ENCODE results near the gene RTTN. TPM values are rescaled to one million over a fixed set of nuclear protein-coding genes. Genes with fewer than 3 reads are reported as not detected.

Gene RTTN
- total and polyA plus RNA-seq, 10 of the 15 experiments (the other 5 are each of a cell fraction or from before 2014, with no cell fraction given), result 9.4 to 36.6 (median 15.7) TPM

GRCh38 chr18:69980982-69981804 lies 224.3 kb downstream of the RTTN start (continued):
- TF ChIP-seq ETV6 (conservative IDR thresholded peaks at IDR 0.05 in 1 of 2, IDR thresholded peaks at IDR 0.05 in 1 of 2; ENCODE audit: borderline replicate concordance in 1 of 2, low read depth in 1 of 2) (peak in 1 of 2 experiments; percentile 44; a peak in 1 of 4 replicates), ZNF622 (IDR thresholded peaks at IDR 0.05) (no peak), MTA2 (IDR thresholded peaks at IDR 0.05; ENCODE audit: low read depth) (no peak), NFXL1 (IDR thresholded peaks at IDR 0.05; ENCODE audit: borderline replicate concordance) (no peak), BCLAF1 (IDR thresholded peaks at IDR 0.05) (no peak), IKZF2 (IDR thresholded peaks at IDR 0.05) (0 out of 4 replicates have a peak, but pooled peaks have one; percentile 21 to 33), JUNB (IDR thresholded peaks at IDR 0.05) (peak; percentile 48), RUNX3 (IDR thresholded peaks at IDR 0.05; ENCODE audit: low read length) (peak; percentile 74), TAF1 (IDR thresholded peaks at IDR 0.05; ENCODE audit: borderline replicate concordance, low read depth, low read length) (no peak), EP300 (IDR thresholded peaks at IDR 0.05; ENCODE audit: borderline replicate concordance in 1 of 2, control insufficient read depth in 1 of 2, low read depth in 2 of 2, low read length in 2 of 2) (0 out of 4 replicates have a peak, but pooled peaks of 1 of the 2 experiments have one; percentile 8), NR2C2 (IDR thresholded peaks at IDR 0.05; ENCODE audit: borderline replicate concordance, control insufficient read depth, insufficient read length, low read depth) (no peak), BRCA1 (IDR thresholded peaks at IDR 0.05; ENCODE audit: low read depth, low read length) (no peak), PKNOX1 (IDR thresholded peaks at IDR 0.05) (no peak)
